Panc1 (cell line): Measurements from ENCODE around the gene VSX2.

Source experiments
- CTCF ChIP-seq: fragments of 450-650 bp; IDR thresholded peaks from 2 replicates; pipeline ENCODE4 v1.5.1; 2017; ENCODE audit warnings: mild to moderate bottlenecking
- POLR2AphosphoS5 ChIP-seq: IDR thresholded peaks from 2 replicates; pipeline ENCODE4 v1.6.1; 2012; ENCODE audit warnings: mild to moderate bottlenecking, low read depth, low read length, moderate library complexity
- REST ChIP-seq, 2 experiments: IDR thresholded peaks; 2 replicates each; pipeline ENCODE4 v1.6.1; 2011 to 2012; ENCODE audit warnings: low read depth in 2 of 2, control low read depth in 1 of 2, low read length in 1 of 2, mild to moderate bottlenecking in 1 of 2, moderate library complexity in 1 of 2; ENCODE audit not compliant: insufficient read depth in 1 of 2
- SIN3A ChIP-seq: IDR thresholded peaks from 2 replicates; pipeline ENCODE4 v1.6.1; 2012; ENCODE audit warnings: low read depth, mild to moderate bottlenecking, low read length, moderate library complexity, borderline replicate concordance; ENCODE audit not compliant: insufficient read depth
- TCF7L2 ChIP-seq: IDR thresholded peaks from 2 replicates; pipeline ENCODE4 v1.6.1; 2011; ENCODE audit warnings: mild to moderate bottlenecking, low read depth, low read length, inconsistent platforms

GRCh38 chr14:74204491-74204890, 34.8 kb upstream of the VSX2 start:
- TF ChIP-seq REST (IDR thresholded peaks at IDR 0.05; ENCODE audit: insufficient read depth in 1 of 2, low read depth in 2 of 2, low read length in 1 of 2) (no peak), CTCF (no peak), SIN3A (no peak), POLR2AphosphoS5 (no peak), TCF7L2 (no peak)
